Activated CD4-positive, alpha-beta memory T cell treated with anti-CD3 and anti-CD28 coated beads for 36 hours (primary cell): ENCODE data around the gene GATA6. TPM values are rescaled to one million over a fixed set of nuclear protein-coding genes. Genes with fewer than 3 reads are reported as not detected.

Experiments used
- CTCF ChIA-PET: fragments of 350-600 bp; sonication (Branson Sonifier 250); formaldehyde crosslinking; loops from one replicate; lab custom pipeline; 2021; ENCODE audit warnings: antibody characterized with exemption, inconsistent platforms; lab: Charles Lee
- POLR2A ChIA-PET: fragments of 350-600 bp; sonication (Branson Sonifier 250); formaldehyde crosslinking; loops from one replicate; lab custom pipeline; 2021; ENCODE audit warnings: antibody characterized with exemption; lab: Charles Lee
- DNase-seq: peaks from one replicate; pipeline ENCODE4 v3.0.0-alpha.2; 2020
- H3K27ac Mint-ChIP-seq: one replicate; pipeline ENCODE4 v1.8.0; 2021; ENCODE audit warnings: mixed read lengths
- H3K27me3 Mint-ChIP-seq: one replicate; pipeline ENCODE4 v1.8.0; 2021; ENCODE audit warnings: mixed read lengths
- H3K36me3 Mint-ChIP-seq: one replicate; pipeline ENCODE4 v1.8.0; 2021; ENCODE audit warnings: mixed read lengths
- H3K4me1 Mint-ChIP-seq: one replicate; pipeline ENCODE4 v1.8.0; 2021; ENCODE audit warnings: low read depth, mixed read lengths
- H3K4me3 Mint-ChIP-seq: one replicate; pipeline ENCODE4 v1.8.0; 2021; ENCODE audit warnings: mild to moderate bottlenecking, mixed read lengths
- H3K9me3 Mint-ChIP-seq: one replicate; pipeline ENCODE4 v1.8.0; 2021; ENCODE audit warnings: mixed read lengths
- intact Hi-C: fragments of 100-400 bp; cut with micrococcal nuclease; formaldehyde crosslinking; loops from one replicate; pipeline ENCODE4 v1.15.1; 2023
- total RNA-seq, 2 experiments: library from RNA; stranded (reverse); gene quantifications; one replicate each; pipeline ENCODE4 v1.2.3, GENCODE V29; 2021

Gene GATA6
- total RNA-seq, 2 experiments from 2014 or later = 0.07 to 0.10 TPM

- H3K27ac Mint-ChIP-seq = no peak overlapping the region
- intact Hi-C loops = loop anchor here (2.0 to 5.0 kb wide), 2 partner anchors 394 to 534 kb away; no protein-coding TSS in a partner anchor
- H3K27me3 Mint-ChIP-seq = peaks cover 71% of the 10 kb centered on the region
- H3K36me3 Mint-ChIP-seq = no peaks in the 10 kb centered on the region
- ChIA-PET POLR2A (no interaction called here), CTCF (no interaction called here)
- no peaks in the 10 kb centered on the region for H3K9me3 Mint-ChIP-seq
- peaks cover 31% of the 10 kb centered on the region for H3K4me1 Mint-ChIP-seq
- H3K4me3 Mint-ChIP-seq = peak overlapping the region; percentile 41
- no peak for DNase-seq
These were observed 948 bp upstream of the GATA6 start for GRCh38 chr18:22168360-22168921.

GRCh38 chr18:22169889-22170420, 566 bp downstream of the GATA6 start:
- ChIA-PET CTCF (no interaction called here), POLR2A (no interaction called here)
- H3K4me3 Mint-ChIP-seq = peak overlapping the region; percentile 71
- no peaks in the 10 kb centered on the region for H3K9me3 Mint-ChIP-seq
- peaks cover 71% of the 10 kb centered on the region for H3K27me3 Mint-ChIP-seq
- H3K36me3 Mint-ChIP-seq = no peaks in the 10 kb centered on the region
- no peak for DNase-seq
- intact Hi-C loops = loop anchor here (2.0 to 5.0 kb wide), 2 partner anchors 393 to 532 kb away; no protein-coding TSS in a partner anchor
- no peak overlapping the region for H3K27ac Mint-ChIP-seq
- peaks cover 31% of the 10 kb centered on the region for H3K4me1 Mint-ChIP-seq

- H3K4me3 Mint-ChIP-seq = peak overlapping the region; percentile 71
- H3K27me3 Mint-ChIP-seq = peaks cover 72% of the 10 kb centered on the region
- no peak overlapping the region for H3K27ac Mint-ChIP-seq
- H3K9me3 Mint-ChIP-seq = no peaks in the 10 kb centered on the region
- H3K4me1 Mint-ChIP-seq = peaks cover 28% of the 10 kb centered on the region
- ChIA-PET POLR2A (no interaction called here), CTCF (no interaction called here)
- intact Hi-C loops = no loop called here
- DNase-seq = peak; percentile 21
- no peaks in the 10 kb centered on the region for H3K36me3 Mint-ChIP-seq
These were observed 1.2 kb downstream of the GATA6 start for GRCh38 chr18:22170421-22171257.

DNA sequence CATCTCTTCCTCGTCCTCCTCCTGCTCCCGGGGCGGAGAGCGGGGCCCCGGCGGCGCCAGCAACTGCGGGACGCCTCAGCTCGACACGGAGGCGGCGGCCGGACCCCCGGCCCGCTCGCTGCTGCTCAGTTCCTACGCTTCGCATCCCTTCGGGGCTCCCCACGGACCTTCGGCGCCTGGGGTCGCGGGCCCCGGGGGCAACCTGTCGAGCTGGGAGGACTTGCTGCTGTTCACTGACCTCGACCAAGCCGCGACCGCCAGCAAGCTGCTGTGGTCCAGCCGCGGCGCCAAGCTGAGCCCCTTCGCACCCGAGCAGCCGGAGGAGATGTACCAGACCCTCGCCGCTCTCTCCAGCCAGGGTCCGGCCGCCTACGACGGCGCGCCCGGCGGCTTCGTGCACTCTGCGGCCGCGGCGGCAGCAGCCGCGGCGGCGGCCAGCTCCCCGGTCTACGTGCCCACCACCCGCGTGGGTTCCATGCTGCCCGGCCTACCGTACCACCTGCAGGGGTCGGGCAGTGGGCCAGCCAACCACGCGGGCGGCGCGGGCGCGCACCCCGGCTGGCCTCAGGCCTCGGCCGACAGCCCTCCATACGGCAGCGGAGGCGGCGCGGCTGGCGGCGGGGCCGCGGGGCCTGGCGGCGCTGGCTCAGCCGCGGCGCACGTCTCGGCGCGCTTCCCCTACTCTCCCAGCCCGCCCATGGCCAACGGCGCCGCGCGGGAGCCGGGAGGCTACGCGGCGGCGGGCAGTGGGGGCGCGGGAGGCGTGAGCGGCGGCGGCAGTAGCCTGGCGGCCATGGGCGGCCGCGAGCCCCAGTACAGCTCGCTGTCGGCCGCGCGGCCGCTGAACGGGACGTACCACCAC, 2.1 kb downstream of the GATA6 start:
- Mint-ChIP-seq H3K9me3 (no peaks in the 10 kb centered on the region), H3K4me3 (no peak overlapping the region), H3K27ac (no peak overlapping the region), H3K4me1 (peaks cover 24% of the 10 kb centered on the region), H3K27me3 (peaks cover 68% of the 10 kb centered on the region), H3K36me3 (peaks cover 2% of the 10 kb centered on the region)
- intact Hi-C loops = no loop called here
- CTCF ChIA-PET = no interaction called here
- POLR2A ChIA-PET = no interaction called here
- no peak for DNase-seq

- H3K27ac Mint-ChIP-seq = no peak overlapping the region
- peaks cover 64% of the 10 kb centered on the region for H3K27me3 Mint-ChIP-seq
- H3K4me3 Mint-ChIP-seq = no peak overlapping the region
- CTCF ChIA-PET = no interaction called here
- no peak for DNase-seq
- intact Hi-C loops = no loop called here
- H3K36me3 Mint-ChIP-seq = peaks cover 2% of the 10 kb centered on the region
- no peaks in the 10 kb centered on the region for H3K9me3 Mint-ChIP-seq
- H3K4me1 Mint-ChIP-seq = peaks cover 24% of the 10 kb centered on the region
- POLR2A ChIA-PET = no interaction called here
These were observed 2.8 kb downstream of the GATA6 start for GRCh38 chr18:22172120-22172582.

DNA sequence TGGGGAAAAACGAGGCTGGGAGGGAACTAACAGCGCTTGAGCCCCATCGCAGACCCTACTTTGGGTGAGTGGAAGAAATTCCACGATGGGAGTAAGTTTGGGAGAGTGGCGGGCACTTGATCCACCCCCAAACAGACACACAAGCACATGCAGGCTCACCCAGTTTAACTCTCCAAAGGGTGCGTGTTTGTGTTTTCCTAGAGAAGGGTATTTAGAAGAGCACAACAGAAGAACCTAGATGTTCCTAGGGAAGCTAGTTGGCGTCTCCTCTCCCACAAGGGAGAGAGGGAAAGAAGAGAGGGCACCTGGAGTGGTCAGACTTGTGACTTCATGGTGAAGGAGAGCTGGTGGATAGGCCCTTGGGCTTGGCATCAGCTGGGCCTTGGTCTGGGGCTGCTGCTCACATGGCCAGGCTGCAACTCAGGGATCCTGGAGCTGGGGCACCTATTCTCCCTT, 3.2 kb downstream of the GATA6 start:
- peaks cover 24% of the 10 kb centered on the region for H3K4me1 Mint-ChIP-seq
- POLR2A ChIA-PET = no interaction called here
- intact Hi-C loops = no loop called here
- H3K36me3 Mint-ChIP-seq = peaks cover 2% of the 10 kb centered on the region
- H3K4me3 Mint-ChIP-seq = no peak overlapping the region
- CTCF ChIA-PET = no interaction called here
- DNase-seq = no peak
- H3K9me3 Mint-ChIP-seq = no peaks in the 10 kb centered on the region
- H3K27me3 Mint-ChIP-seq = peaks cover 65% of the 10 kb centered on the region
- no peak overlapping the region for H3K27ac Mint-ChIP-seq

GRCh38 chr18:22173221-22173927, 4.0 kb downstream of the GATA6 start:
- CTCF ChIA-PET = interaction anchor here (0.5 kb wide), 1 partner anchor 11 kb away, joined by 3 read pairs; no protein-coding TSS in a partner anchor
- H3K4me1 Mint-ChIP-seq = peaks cover 18% of the 10 kb centered on the region
- H3K9me3 Mint-ChIP-seq = no peaks in the 10 kb centered on the region
- H3K4me3 Mint-ChIP-seq = no peak overlapping the region
- no peak for DNase-seq
- POLR2A ChIA-PET = no interaction called here
- no peak overlapping the region for H3K27ac Mint-ChIP-seq
- H3K36me3 Mint-ChIP-seq = peaks cover 2% of the 10 kb centered on the region
- intact Hi-C loops = no loop called here
- H3K27me3 Mint-ChIP-seq = peaks cover 58% of the 10 kb centered on the region

GRCh38 chr18:22173928-22174301, 4.5 kb downstream of the GATA6 start:
- DNase-seq = no peak
- peaks cover 2% of the 10 kb centered on the region for H3K36me3 Mint-ChIP-seq
- no peak overlapping the region for H3K4me3 Mint-ChIP-seq
- peaks cover 14% of the 10 kb centered on the region for H3K4me1 Mint-ChIP-seq
- POLR2A ChIA-PET = no interaction called here
- intact Hi-C loops = no loop called here
- peaks cover 55% of the 10 kb centered on the region for H3K27me3 Mint-ChIP-seq
- H3K9me3 Mint-ChIP-seq = no peaks in the 10 kb centered on the region
- CTCF ChIA-PET = interaction anchor here (0.5 to 0.6 kb wide), 2 partner anchors 12 to 28 kb away, joined by 3 to 4 read pairs; no protein-coding TSS in a partner anchor
- H3K27ac Mint-ChIP-seq = no peak overlapping the region

- DNase-seq = no peak
- H3K4me1 Mint-ChIP-seq = peaks cover 11% of the 10 kb centered on the region
- H3K27me3 Mint-ChIP-seq = peaks cover 51% of the 10 kb centered on the region
- H3K27ac Mint-ChIP-seq = no peak overlapping the region
- peaks cover 2% of the 10 kb centered on the region for H3K36me3 Mint-ChIP-seq
- ChIA-PET CTCF (interaction anchor here (0.6 kb wide), 1 partner anchor 29 kb away, joined by 4 read pairs; no protein-coding TSS in a partner anchor), POLR2A (no interaction called here)
- H3K9me3 Mint-ChIP-seq = no peaks in the 10 kb centered on the region
- intact Hi-C loops = no loop called here
- H3K4me3 Mint-ChIP-seq = no peak overlapping the region
These were observed 5.2 kb downstream of the GATA6 start for GRCh38 chr18:22174341-22175145.

DNA sequence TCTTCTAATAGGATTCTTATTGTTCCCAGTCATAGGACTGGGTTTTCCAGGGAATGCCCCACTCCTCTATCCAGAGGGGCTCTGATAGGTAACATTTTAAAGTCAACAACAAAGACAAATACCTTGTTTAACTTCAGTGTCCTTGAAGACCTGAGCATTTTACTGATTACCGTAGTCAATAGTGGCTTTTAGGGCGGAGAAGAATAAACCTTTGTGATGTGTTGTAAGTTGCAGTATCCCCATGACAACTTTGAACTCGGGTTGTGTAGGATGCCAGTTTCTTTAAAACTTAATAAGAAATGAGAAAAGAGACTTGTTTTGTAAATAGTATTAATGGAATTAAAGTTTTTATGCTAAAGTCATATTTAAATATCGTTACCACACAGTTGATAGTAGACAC, 6.0 kb downstream of the GATA6 start:
- Mint-ChIP-seq H3K9me3 (no peaks in the 10 kb centered on the region), H3K4me1 (peaks cover 6% of the 10 kb centered on the region), H3K4me3 (no peak overlapping the region), H3K36me3 (peaks cover 2% of the 10 kb centered on the region), H3K27me3 (peaks cover 47% of the 10 kb centered on the region), H3K27ac (no peak overlapping the region)
- DNase-seq = no peak
- CTCF ChIA-PET = no interaction called here
- intact Hi-C loops = no loop called here
- POLR2A ChIA-PET = no interaction called here
